Measurements from ENCODE around the gene ELN.

GRCh38 chr7:74105992-74106391 is 78.0 kb downstream of the ELN start:
- TF ChIP-seq POLR2AphosphoS5 (IDR thresholded peaks at IDR 0.05; ENCODE audit: low read depth, low read length) = no peak
- TF ChIP-seq SPI1 (IDR thresholded peaks at IDR 0.05; ENCODE audit: low read depth, low read length) = no peak
